Measurements from ENCODE around the gene SLX9.

DNA sequence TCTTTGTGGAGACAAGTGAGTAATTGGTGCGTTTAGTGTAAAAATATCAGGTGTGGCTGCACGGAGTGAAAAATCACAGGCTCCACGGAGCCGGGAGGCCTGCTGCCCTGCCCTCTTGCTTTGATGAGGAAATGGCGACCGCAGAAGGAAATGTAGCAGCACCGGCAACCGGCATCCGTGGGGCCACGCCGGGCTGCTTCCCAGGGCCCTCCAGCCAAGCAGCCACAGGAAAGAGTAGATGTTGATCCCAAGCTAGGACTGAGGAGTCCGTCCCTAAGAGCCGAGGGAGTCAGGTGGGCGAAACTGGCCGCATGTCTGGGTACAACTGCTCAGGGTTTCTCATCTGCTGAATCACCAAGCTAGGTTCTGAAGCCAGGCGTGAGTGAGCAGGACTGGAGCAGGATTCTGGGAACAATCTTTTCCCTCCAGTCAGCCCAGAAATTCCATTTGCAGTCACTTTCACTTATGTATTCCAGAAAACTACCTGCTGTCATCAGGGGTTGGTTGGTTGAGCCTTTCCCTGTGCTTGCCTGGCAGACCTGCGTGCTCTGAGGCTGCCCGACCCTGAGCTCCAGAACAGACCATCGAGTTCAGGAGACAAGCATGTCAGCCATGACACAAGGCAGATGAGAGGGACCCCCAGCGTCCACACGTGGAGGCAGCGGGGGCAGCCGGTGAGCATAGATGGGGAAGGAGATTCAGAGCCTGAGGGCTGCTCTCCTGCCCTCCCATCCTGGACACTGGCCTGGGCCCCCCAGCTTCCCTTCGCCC lies 13.3 kb upstream of the SLX9 start:
- TF ChIP-seq, protein P1, sequence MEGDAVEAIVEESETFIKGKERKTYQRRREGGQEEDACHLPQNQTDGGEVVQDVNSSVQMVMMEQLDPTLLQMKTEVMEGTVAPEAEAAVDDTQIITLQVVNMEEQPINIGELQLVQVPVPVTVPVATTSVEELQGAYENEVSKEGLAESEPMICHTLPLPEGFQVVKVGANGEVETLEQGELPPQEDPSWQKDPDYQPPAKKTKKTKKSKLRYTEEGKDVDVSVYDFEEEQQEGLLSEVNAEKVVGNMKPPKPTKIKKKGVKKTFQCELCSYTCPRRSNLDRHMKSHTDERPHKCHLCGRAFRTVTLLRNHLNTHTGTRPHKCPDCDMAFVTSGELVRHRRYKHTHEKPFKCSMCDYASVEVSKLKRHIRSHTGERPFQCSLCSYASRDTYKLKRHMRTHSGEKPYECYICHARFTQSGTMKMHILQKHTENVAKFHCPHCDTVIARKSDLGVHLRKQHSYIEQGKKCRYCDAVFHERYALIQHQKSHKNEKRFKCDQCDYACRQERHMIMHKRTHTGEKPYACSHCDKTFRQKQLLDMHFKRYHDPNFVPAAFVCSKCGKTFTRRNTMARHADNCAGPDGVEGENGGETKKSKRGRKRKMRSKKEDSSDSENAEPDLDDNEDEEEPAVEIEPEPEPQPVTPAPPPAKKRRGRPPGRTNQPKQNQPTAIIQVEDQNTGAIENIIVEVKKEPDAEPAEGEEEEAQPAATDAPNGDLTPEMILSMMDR (IDR thresholded peaks at IDR 0.05) = no peak
- TF ChIP-seq POLR2A (IDR thresholded peaks at IDR 0.05) = no peak

All from right lobe of liver (tissue), 4 donors.